ENCODE results near the gene VANGL2. TPM values are rescaled to one million over a fixed set of nuclear protein-coding genes. Genes with fewer than 3 reads are reported as not detected.

The VANGL2 gene
- total RNA-seq (under 1 TPM in 3 of 5 donors, not detected in 2; 0.16 to 0.26 (median 0.20) TPM), total RNA-seq (0 to 0.36 (median 0.09) reads per million in 29 experiments)
- total RNA-seq (2013) = 0.02 TPM

DNA sequence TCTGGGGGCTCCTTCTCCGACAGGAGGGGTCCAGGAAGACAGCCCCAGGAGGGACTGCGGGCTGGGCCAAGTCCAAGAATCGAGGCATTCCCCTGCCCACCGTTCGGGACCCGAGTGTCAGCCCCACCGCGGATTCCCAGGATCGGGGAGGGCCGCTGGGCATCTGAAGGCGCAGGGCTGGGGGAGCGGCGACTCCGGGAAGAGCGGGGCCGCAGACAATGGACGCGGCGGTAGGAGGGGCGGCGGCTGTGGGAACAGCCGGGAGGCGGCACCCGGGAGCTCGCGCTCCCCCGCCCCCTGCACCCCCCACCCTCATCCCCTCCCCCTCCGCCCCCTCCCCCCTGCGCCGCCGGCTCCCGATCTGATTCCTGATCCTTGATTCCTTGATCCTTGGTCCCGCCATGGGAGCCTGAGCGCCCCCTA is at the start of gene VANGL2:
TSS of gene VANGL2 (plus strand) at position 342 of the 423 bp plus-strand sequence. CDS start 15,274 bp downstream, outside the sequence.
- Histone ChIP-seq H3K4me3 (ENCODE audit: control insufficient read depth in 1 of 2, extremely low read depth in 1 of 2, low read length in 1 of 2) (peak within 1 kb of the TSS; percentile 33 to 67), H3K27ac (ENCODE audit: low read length) (no peak within 1 kb of the TSS), H3K9me3 (no peaks in the 10 kb centered on the region), H3K4me1 (ENCODE audit: control insufficient read depth in 1 of 2, extremely low read depth in 1 of 2, insufficient read depth in 2 of 2, low read length in 2 of 2) (peaks cover 0 to 17% of the 10 kb centered on the region in 2 experiments), H3K36me3 (ENCODE audit: control insufficient read depth in 2 of 2, extremely low read depth in 1 of 2, insufficient read depth in 1 of 2, low read length in 1 of 2) (no peaks in the 10 kb centered on the region), H3K27me3 (replicated peaks in 1 of 2; ENCODE audit: control insufficient read depth in 2 of 2, extremely low read depth in 1 of 2, insufficient read depth in 2 of 2, low read length in 1 of 2) (peaks cover 0 to 35% of the 10 kb centered on the region in 2 experiments)
- CTCF ChIA-PET = no interaction called here
- POLR2A ChIA-PET = no interaction called here
- Mint-ChIP-seq H3K4me3 (peak within 1 kb of the TSS; percentile 56 to 66 (median 65)), H3K27me3 (peaks cover 7 to 27% of the 10 kb centered on the region in 2 donors), H3K36me3 (no peaks in the 10 kb centered on the region), H3K27ac (no peak within 1 kb of the TSS), H3K9me3 (no peaks in the 10 kb centered on the region), H3K4me1 (peaks cover 6 to 12% (median 11%) of the 10 kb centered on the region in 3 donors)
- WGBS (ENCODE audit: insufficient coverage) = 5% methylated on average over 11 of the region's 34 CpGs
- DNase-seq = peak in 24 of 35 experiments; percentile 11 to 58 (median 28)
- peak; percentile 54 to 70 (median 56) for ATAC-seq (replicated peaks in 1 of 4)

DNA sequence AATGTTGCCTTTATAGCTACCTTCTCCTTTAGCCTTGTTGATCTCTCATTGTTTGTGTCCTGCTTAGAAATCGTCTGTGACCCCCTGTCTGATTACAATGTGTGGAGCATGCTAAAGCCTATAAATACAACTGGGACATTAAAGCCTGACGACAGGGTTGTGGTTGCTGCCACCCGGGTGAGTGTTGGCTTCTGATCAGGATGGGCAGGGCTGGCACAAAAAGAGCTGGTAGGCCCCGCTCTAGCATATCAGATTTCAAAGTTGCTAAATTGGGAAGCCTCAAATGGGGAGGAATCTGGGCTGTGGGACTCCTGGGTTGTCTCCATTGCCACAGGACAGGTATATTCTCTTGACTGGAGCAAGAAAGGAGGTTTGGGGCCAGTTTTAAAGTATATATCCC is 48.7 kb upstream of the VANGL2 start:
- H3K9me3 Mint-ChIP-seq = no peaks in the 10 kb centered on the region
- Histone ChIP-seq H3K9me3 (no peaks in the 10 kb centered on the region), H3K4me3 (ENCODE audit: control insufficient read depth in 1 of 2, extremely low read depth in 1 of 2, low read length in 1 of 2) (no peak overlapping the region), H3K4me1 (ENCODE audit: control insufficient read depth in 1 of 2, extremely low read depth in 1 of 2, insufficient read depth in 2 of 2, low read length in 2 of 2) (no peaks in the 10 kb centered on the region), H3K27me3 (replicated peaks in 1 of 2; ENCODE audit: control insufficient read depth in 2 of 2, extremely low read depth in 1 of 2, insufficient read depth in 2 of 2, low read length in 1 of 2) (no peaks in the 10 kb centered on the region), H3K36me3 (ENCODE audit: control insufficient read depth in 2 of 2, extremely low read depth in 1 of 2, insufficient read depth in 1 of 2, low read length in 1 of 2) (peaks cover 37 to 94% of the 10 kb centered on the region in 2 donors), H3K27ac (ENCODE audit: low read length) (no peak overlapping the region)
- WGBS (ENCODE audit: insufficient coverage) = 92% methylated on average over 4 of the region's 4 CpGs
- no peak overlapping the region for H3K27ac Mint-ChIP-seq
- H3K4me1 Mint-ChIP-seq = peaks cover 0 to 12% (median 9%) of the 10 kb centered on the region in 3 donors
- H3K27me3 Mint-ChIP-seq = no peaks in the 10 kb centered on the region
- ChIA-PET CTCF (interaction anchor here in 1 of 2 donors (0.6 to 1.1 kb wide), 3 partner anchors 25 to 66 kb away, joined by 3 to 14 read pairs (median 3); no protein-coding TSS in a partner anchor), POLR2A (no interaction called here)
- no peak overlapping the region for H3K4me3 Mint-ChIP-seq
- DNase-seq = no peak
- no peak for ATAC-seq (replicated peaks in 1 of 4)
- peaks cover 72% of the 10 kb centered on the region for H3K36me3 Mint-ChIP-seq

DNA sequence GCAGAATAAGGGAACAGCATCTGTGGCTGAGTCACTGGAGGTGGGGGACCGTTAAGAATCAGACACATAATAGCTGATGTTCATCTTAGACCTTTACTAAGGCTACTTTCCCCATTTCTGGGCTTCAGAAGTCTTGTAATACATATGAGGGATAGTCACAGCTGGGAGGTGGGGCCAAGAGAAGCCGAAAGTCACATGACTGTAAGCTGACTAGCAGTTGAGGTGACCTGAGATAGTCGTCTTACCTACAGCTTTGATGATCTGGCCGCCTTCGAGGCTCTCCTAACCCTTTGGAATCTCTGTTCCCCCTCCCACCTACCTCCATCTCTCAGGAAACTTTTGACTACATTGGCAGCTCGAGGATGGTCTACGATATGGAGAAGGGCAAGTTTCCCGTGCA is 47.8 kb upstream of the VANGL2 start:
- CTCF ChIA-PET = interaction anchor here (0.7 to 1.1 kb wide), 2 partner anchors 62 to 459 kb away, joined by 3 to 4 read pairs; no protein-coding TSS in a partner anchor
- no peaks in the 10 kb centered on the region for H3K9me3 ChIP-seq
- no CpG with 5 or more reads among the region's 8 CpGs for WGBS (ENCODE audit: insufficient coverage)
- Mint-ChIP-seq H3K27me3 (no peaks in the 10 kb centered on the region), H3K9me3 (no peaks in the 10 kb centered on the region), H3K27ac (no peak overlapping the region), H3K36me3 (peaks cover 73% of the 10 kb centered on the region), H3K4me1 (peaks cover 0 to 3% (median 2%) of the 10 kb centered on the region in 3 donors), H3K4me3 (no peak overlapping the region)
- no peaks in the 10 kb centered on the region for H3K27me3 ChIP-seq (replicated peaks in 1 of 2; ENCODE audit: control insufficient read depth in 2 of 2, extremely low read depth in 1 of 2, insufficient read depth in 2 of 2, low read length in 1 of 2)
- DNase-seq (no peak), ATAC-seq (replicated peaks in 1 of 4) (no peak)
- no peak overlapping the region for H3K4me3 ChIP-seq (ENCODE audit: control insufficient read depth in 1 of 2, extremely low read depth in 1 of 2, low read length in 1 of 2)
- peaks cover 34 to 95% of the 10 kb centered on the region in 2 donors for H3K36me3 ChIP-seq (ENCODE audit: control insufficient read depth in 2 of 2, extremely low read depth in 1 of 2, insufficient read depth in 1 of 2, low read length in 1 of 2)
- H3K27ac ChIP-seq (ENCODE audit: low read length) = no peak overlapping the region
- POLR2A ChIA-PET = no interaction called here
- no peaks in the 10 kb centered on the region for H3K4me1 ChIP-seq (ENCODE audit: control insufficient read depth in 1 of 2, extremely low read depth in 1 of 2, insufficient read depth in 2 of 2, low read length in 2 of 2)

DNA sequence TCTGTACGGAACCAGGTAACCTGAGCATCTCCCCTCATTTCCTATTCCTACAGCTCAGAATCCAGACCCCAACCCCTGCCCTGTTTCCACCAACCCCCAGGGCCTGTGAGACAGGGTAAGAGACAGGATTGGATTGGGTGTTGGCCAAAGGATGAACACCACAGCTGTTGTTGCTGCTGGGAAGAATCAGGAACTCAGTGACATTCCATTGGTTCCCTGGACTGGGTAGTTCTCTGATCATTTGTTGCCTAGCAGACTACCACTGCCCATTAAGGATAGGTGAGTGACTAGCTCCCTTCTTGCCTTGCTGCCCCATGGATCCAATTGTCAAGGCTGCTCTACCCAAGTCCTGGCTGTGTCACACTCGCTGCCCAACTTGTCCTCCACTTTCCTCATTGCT is 47.1 kb upstream of the VANGL2 start:
- 100% methylated on average over 1 of the region's 2 CpGs for WGBS (ENCODE audit: insufficient coverage)
- ATAC-seq (replicated peaks in 1 of 4) (no peak), DNase-seq (no peak)
- Mint-ChIP-seq H3K4me1 (peaks cover 0 to 2% (median 0%) of the 10 kb centered on the region in 3 donors), H3K4me3 (no peak overlapping the region), H3K27me3 (no peaks in the 10 kb centered on the region), H3K27ac (no peak overlapping the region), H3K36me3 (peaks cover 75% of the 10 kb centered on the region), H3K9me3 (no peaks in the 10 kb centered on the region)
- Histone ChIP-seq H3K27ac (ENCODE audit: low read length) (no peak overlapping the region), H3K9me3 (no peaks in the 10 kb centered on the region), H3K4me1 (ENCODE audit: control insufficient read depth in 1 of 2, extremely low read depth in 1 of 2, insufficient read depth in 2 of 2, low read length in 2 of 2) (no peaks in the 10 kb centered on the region), H3K36me3 (ENCODE audit: control insufficient read depth in 2 of 2, extremely low read depth in 1 of 2, insufficient read depth in 1 of 2, low read length in 1 of 2) (peaks cover 34 to 98% of the 10 kb centered on the region in 2 donors), H3K4me3 (ENCODE audit: control insufficient read depth in 1 of 2, extremely low read depth in 1 of 2, low read length in 1 of 2) (no peak overlapping the region), H3K27me3 (replicated peaks in 1 of 2; ENCODE audit: control insufficient read depth in 2 of 2, extremely low read depth in 1 of 2, insufficient read depth in 2 of 2, low read length in 1 of 2) (no peaks in the 10 kb centered on the region)
- CTCF ChIA-PET = no interaction called here
- POLR2A ChIA-PET = no interaction called here

DNA sequence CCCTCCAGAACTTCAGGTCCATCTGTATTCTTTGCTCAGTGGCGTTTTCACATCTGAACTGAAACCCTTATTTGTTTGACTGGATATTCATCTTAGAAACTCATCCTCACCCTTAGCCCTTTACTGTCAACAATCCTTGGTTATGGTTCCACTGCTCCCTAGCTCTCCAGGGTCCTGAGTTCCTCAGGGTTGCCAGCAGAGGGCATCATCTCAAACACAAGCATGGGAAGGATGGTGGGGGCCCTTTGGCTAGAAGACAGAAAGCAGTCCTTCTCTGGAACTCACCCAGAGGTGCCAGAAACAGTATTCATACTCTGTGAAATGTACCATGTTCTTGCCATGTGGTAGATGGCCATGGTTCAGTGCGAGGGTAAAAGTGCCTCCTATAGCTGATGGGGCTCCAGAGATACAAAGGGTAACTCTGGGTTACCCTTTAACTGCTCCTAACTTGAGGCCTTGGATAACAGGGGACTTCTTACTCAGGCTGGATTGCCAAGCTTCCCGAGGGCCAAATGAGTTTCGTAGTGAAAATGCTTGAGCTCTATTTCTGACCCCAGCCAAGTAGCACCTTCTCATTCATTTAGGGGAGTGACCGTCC is 45.9 kb upstream of the VANGL2 start:
- H3K27ac ChIP-seq (ENCODE audit: low read length) = no peak overlapping the region
- DNase-seq (peak in 7 of 35 experiments; percentile 9 to 37 (median 13)), ATAC-seq (replicated peaks in 1 of 4) (peak in 1 of 4 experiments; percentile 35)
- no peaks in the 10 kb centered on the region for H3K4me1 ChIP-seq (ENCODE audit: control insufficient read depth in 1 of 2, extremely low read depth in 1 of 2, insufficient read depth in 2 of 2, low read length in 2 of 2)
- Mint-ChIP-seq H3K9me3 (no peaks in the 10 kb centered on the region), H3K27me3 (no peaks in the 10 kb centered on the region), H3K36me3 (peaks cover 80% of the 10 kb centered on the region), H3K4me1 (no peaks in the 10 kb centered on the region), H3K27ac (no peak overlapping the region), H3K4me3 (no peak overlapping the region)
- H3K36me3 ChIP-seq (ENCODE audit: control insufficient read depth in 2 of 2, extremely low read depth in 1 of 2, insufficient read depth in 1 of 2, low read length in 1 of 2) = peaks cover 31 to 92% of the 10 kb centered on the region in 2 donors
- 77% methylated on average over 3 of the region's 5 CpGs for WGBS (ENCODE audit: insufficient coverage)
- ChIA-PET CTCF (interaction anchor here (1.0 to 1.2 kb wide), 3 partner anchors 14 to 252 kb away, joined by 3 read pairs; no protein-coding TSS in a partner anchor), POLR2A (interaction anchor here in 1 of 2 donors (0.6 kb wide), 1 partner anchor 327 kb away, joined by 3 read pairs; no protein-coding TSS in a partner anchor)
- H3K9me3 ChIP-seq = no peaks in the 10 kb centered on the region
- H3K4me3 ChIP-seq (ENCODE audit: control insufficient read depth in 1 of 2, extremely low read depth in 1 of 2, low read length in 1 of 2) = no peak overlapping the region
- no peaks in the 10 kb centered on the region for H3K27me3 ChIP-seq (replicated peaks in 1 of 2; ENCODE audit: control insufficient read depth in 2 of 2, extremely low read depth in 1 of 2, insufficient read depth in 2 of 2, low read length in 1 of 2)

DNA sequence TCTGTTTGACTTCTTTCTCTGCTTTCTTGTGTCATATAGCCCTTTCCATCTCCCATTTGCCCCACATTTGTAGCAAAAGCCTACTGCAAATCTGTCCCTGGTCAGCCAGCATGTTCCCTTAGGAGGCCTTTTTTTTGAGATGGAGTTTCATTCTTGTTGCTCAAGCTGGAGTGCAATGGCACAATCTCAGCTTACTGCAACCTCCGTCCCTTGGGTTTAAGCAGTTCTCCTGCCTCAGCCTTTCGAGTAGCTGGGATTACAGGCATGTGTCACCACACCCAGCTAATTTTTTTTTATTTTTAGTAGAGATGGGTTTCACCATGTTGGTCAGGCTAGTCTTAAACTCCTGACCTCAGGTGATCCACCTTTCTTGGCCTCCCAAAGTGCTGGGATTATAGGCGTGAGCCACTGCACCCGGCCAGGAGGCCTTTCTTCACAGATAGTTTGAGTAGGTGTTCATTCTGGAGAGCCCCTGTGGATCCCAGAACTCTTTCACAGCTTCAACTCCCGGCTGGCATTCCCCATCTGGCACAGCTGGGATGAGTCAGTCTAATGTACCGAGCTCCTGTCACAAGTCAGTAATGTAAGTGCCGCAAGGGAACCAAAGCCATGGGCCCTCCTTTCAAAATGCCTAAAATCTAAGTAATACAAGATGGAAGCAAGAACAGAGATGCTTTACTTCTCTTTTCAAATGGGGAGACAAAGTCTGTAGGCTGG is 42.9 kb upstream of the VANGL2 start:
- ChIA-PET CTCF (no interaction called here), POLR2A (no interaction called here)
- H3K4me1 Mint-ChIP-seq = no peaks in the 10 kb centered on the region
- Histone ChIP-seq H3K4me3 (ENCODE audit: control insufficient read depth in 1 of 2, extremely low read depth in 1 of 2, low read length in 1 of 2) (no peak overlapping the region), H3K27me3 (replicated peaks in 1 of 2; ENCODE audit: control insufficient read depth in 2 of 2, extremely low read depth in 1 of 2, insufficient read depth in 2 of 2, low read length in 1 of 2) (no peaks in the 10 kb centered on the region), H3K27ac (ENCODE audit: low read length) (no peak overlapping the region), H3K9me3 (no peaks in the 10 kb centered on the region), H3K36me3 (ENCODE audit: control insufficient read depth in 2 of 2, extremely low read depth in 1 of 2, insufficient read depth in 1 of 2, low read length in 1 of 2) (peaks cover 19 to 78% of the 10 kb centered on the region in 2 donors), H3K4me1 (ENCODE audit: control insufficient read depth in 1 of 2, extremely low read depth in 1 of 2, insufficient read depth in 2 of 2, low read length in 2 of 2) (no peaks in the 10 kb centered on the region)
- no peak for ATAC-seq (replicated peaks in 1 of 4)
- H3K27me3 Mint-ChIP-seq = no peaks in the 10 kb centered on the region
- WGBS (ENCODE audit: insufficient coverage) = 96% methylated on average over 3 of the region's 7 CpGs
- no peak overlapping the region for H3K27ac Mint-ChIP-seq
- H3K36me3 Mint-ChIP-seq = peaks cover 69% of the 10 kb centered on the region
- H3K4me3 Mint-ChIP-seq = no peak overlapping the region
- no peak for DNase-seq
- no peaks in the 10 kb centered on the region for H3K9me3 Mint-ChIP-seq
